ENCODE measurements around the gene PDCD4. TPM values are rescaled to one million over a fixed set of nuclear protein-coding genes. Genes with fewer than 3 reads are reported as not detected.
"Not testable (repeated sequence)": the region's sequence is repeated elsewhere in the genome, so short reads cannot be mapped to it uniquely, and the experiment has no call there.

Gene PDCD4
- total and polyA plus RNA-seq, 3 donors from 2014 or later: 64.0 to 124 (median 71.1) TPM

- no peaks in the 10 kb centered on the region for H3K36me3 ChIP-seq (ENCODE audit: low read depth, missing control alignments)
- no peak overlapping the region for H3K27ac ChIP-seq
- no peaks in the 10 kb centered on the region for H3K27me3 ChIP-seq
- H3K4me3 ChIP-seq: no peak overlapping the region
- intact Hi-C loops (cut with DNase I; ENCODE audit: low total_unique reads): no loop called here
- 93% methylated on average over 6 of the region's 6 CpGs for WGBS, 2 donors
- no peak for TF ChIP-seq CTCF (IDR thresholded peaks at IDR 0.05)
- TF ChIP-seq POLR2A (IDR thresholded peaks at IDR 0.05): no peak
- DNase-seq: no peak
- H3K4me1 ChIP-seq: peaks cover 4% of the 10 kb centered on the region
- no peaks in the 10 kb centered on the region for H3K9me3 ChIP-seq
Measured at GRCh38 chr10:110915035-110915434, 43.3 kb downstream of the PDCD4 start.

GRCh38 chr10:110915600-110915999 lies 43.9 kb downstream of the PDCD4 start:
- not testable (repeated sequence) for H3K4me1 ChIP-seq

GRCh38 chr10:110916554-110917346 lies 45.0 kb downstream of the PDCD4 start:
- Histone ChIP-seq H3K36me3 (ENCODE audit: low read depth, missing control alignments) (no peaks in the 10 kb centered on the region), H3K4me1 (peaks cover 4% of the 10 kb centered on the region), H3K9me3 (no peaks in the 10 kb centered on the region), H3K27ac (no peak overlapping the region), H3K27me3 (no peaks in the 10 kb centered on the region), H3K4me3 (no peak overlapping the region)
- intact Hi-C loops (cut with DNase I; ENCODE audit: low total_unique reads): no loop called here
- no peak for DNase-seq
- 67 to 70% methylated on average over 3 of the region's 3 CpGs for WGBS, 2 donors
- TF ChIP-seq POLR2A (IDR thresholded peaks at IDR 0.05) (no peak), CTCF (IDR thresholded peaks at IDR 0.05) (no peak)

More at GRCh38 chr10:110915600-110915999, 43.9 kb downstream of the PDCD4 start:
- intact Hi-C loops (cut with DNase I; ENCODE audit: low total_unique reads); H3K27ac ChIP-seq; DNase-seq; H3K4me3 ChIP-seq; H3K36me3 ChIP-seq (ENCODE audit: low read depth, missing control alignments); H3K27me3 ChIP-seq; H3K9me3 ChIP-seq: not testable (repeated sequence)
- 95 to 96% methylated on average over 4 of the region's 4 CpGs for WGBS, 2 donors

GRCh38 chr10:110918269-110918642 lies 46.5 kb downstream of the PDCD4 start:
- Histone ChIP-seq H3K36me3 (ENCODE audit: low read depth, missing control alignments) (no peaks in the 10 kb centered on the region), H3K4me1 (peaks cover 11% of the 10 kb centered on the region), H3K27me3 (no peaks in the 10 kb centered on the region), H3K4me3 (peak overlapping the region; percentile 75 to 78), H3K27ac (peak overlapping the region; percentile 95 to 97), H3K9me3 (no peaks in the 10 kb centered on the region)
- intact Hi-C loops (cut with DNase I; ENCODE audit: low total_unique reads): no loop called here
- peak; percentile 97 for DNase-seq
- TF ChIP-seq CTCF (IDR thresholded peaks at IDR 0.05) (peak in 1 of 3 experiments; percentile 14), POLR2A (IDR thresholded peaks at IDR 0.05) (no peak)
- 0 to 2% methylated on average over 14 to 15 of the region's 15 CpGs for WGBS, 2 donors

GRCh38 chr10:110918643-110919348 lies 47.1 kb downstream of the PDCD4 start, which contains the start of gene BBIP1:
BBIP1 (minus strand) TSS chr10:110919180; CDS start chr10:110918157, 1,023 bp downstream.
- Histone ChIP-seq H3K36me3 (ENCODE audit: low read depth, missing control alignments) (no peaks in the 10 kb centered on the region), H3K4me3 (peak within 1 kb of the TSS; percentile 75 to 78), H3K9me3 (no peaks in the 10 kb centered on the region), H3K27me3 (no peaks in the 10 kb centered on the region), H3K27ac (peak within 1 kb of the TSS; percentile 95 to 97), H3K4me1 (peaks cover 11% of the 10 kb centered on the region)
- intact Hi-C loops (cut with DNase I; ENCODE audit: low total_unique reads): no loop called here
- no peak for DNase-seq
- WGBS, 2 donors: 0 to 1% methylated on average over 29 to 40 of the region's 40 CpGs
- TF ChIP-seq POLR2A (IDR thresholded peaks at IDR 0.05) (no peak), CTCF (IDR thresholded peaks at IDR 0.05) (no peak)
